ENCODE data around the gene KDM4C. TPM values are rescaled to one million over a fixed set of nuclear protein-coding genes. Genes with fewer than 3 reads are reported as not detected.

Gene KDM4C
- total and polyA plus RNA-seq, 2 of the 8 experiments (the other 6 are each of a cell fraction or from before 2014, with no cell fraction given), result 13.0 to 26.1 TPM

DNA sequence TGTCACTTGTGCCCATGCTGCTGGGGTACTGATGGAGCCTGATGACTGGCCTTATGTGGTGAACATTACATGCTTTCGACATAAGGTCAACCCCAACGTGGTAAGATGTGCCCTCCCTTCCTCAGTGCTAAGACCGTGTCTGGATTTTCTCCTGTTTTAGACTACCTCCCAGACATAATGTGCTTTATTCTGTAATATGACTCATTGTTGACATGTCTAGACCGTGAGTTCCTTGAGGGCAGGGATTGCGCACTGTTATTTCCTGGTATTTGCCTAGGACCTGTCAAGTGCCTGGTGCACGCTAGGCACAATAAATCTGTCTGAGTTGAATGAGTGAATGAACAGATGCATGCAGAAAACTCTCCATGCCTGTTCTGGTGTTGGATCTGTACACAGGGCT, 346.0 kb downstream of the KDM4C start:
- Histone ChIP-seq H3K79me2 (ENCODE audit: control insufficient read depth in 1 of 2, insufficient read depth in 2 of 2, low read length in 2 of 2) (no peaks in the 10 kb centered on the region), H3K23ac (ENCODE audit: insufficient read length) (no peak overlapping the region), H2BK5ac (ENCODE audit: low read depth, low read length) (0 out of 2 replicates have a peak overlapping the region, but pooled peaks have one; percentile 13), H2BK120ac (replicated peaks; ENCODE audit: low read depth, low read length) (no peak overlapping the region), H2BK15ac (ENCODE audit: low read length) (no peak overlapping the region), H2BK20ac (ENCODE audit: low read length) (no peak overlapping the region), H3K18ac (ENCODE audit: extremely low read depth, low read length) (no peak overlapping the region), H3K27me3 (replicated peaks in 1 of 4; ENCODE audit: control insufficient read depth in 3 of 4, extremely low read depth in 1 of 4, insufficient read depth in 3 of 4, low read length in 3 of 4) (no peaks in the 10 kb centered on the region), H2BK12ac (ENCODE audit: low read depth, low read length) (no peak overlapping the region), H3K9ac (replicated peaks in 1 of 4; ENCODE audit: extremely low read depth in 1 of 4, low read depth in 3 of 4, low read length in 3 of 4) (no peak overlapping the region), H4K20me1 (replicated peaks in 1 of 2; ENCODE audit: control insufficient read depth in 1 of 2, insufficient read depth in 2 of 2, low read length in 2 of 2) (no peaks in the 10 kb centered on the region), H3K4me1 (replicated peaks in 1 of 4; ENCODE audit: control insufficient read depth in 3 of 4, insufficient read depth in 4 of 4, low read length in 3 of 4) (peaks cover 0 to 8% (median 4%) of the 10 kb centered on the region in 4 experiments; a peak in 4 of 7 replicates), H3K4me3 (ENCODE audit: extremely low read depth in 1 of 4, insufficient read depth in 2 of 4, low read depth in 3 of 4, low read length in 4 of 4) (no peak overlapping the region), H2AFZ (ENCODE audit: low read length) (no peak overlapping the region), H2AK5ac (ENCODE audit: low read depth, low read length) (no peak overlapping the region), H3K56ac (replicated peaks; ENCODE audit: insufficient read length, low read depth, low read length) (no peak overlapping the region), H3K4ac (replicated peaks; ENCODE audit: insufficient read length, low read depth, low read length) (no peak overlapping the region), H3K36me3 (ENCODE audit: control insufficient read depth in 2 of 4, insufficient read depth in 4 of 4, low read length in 3 of 4) (no peaks in the 10 kb centered on the region; a peak in 1 of 8 replicates), H3K14ac (ENCODE audit: insufficient read length) (no peak overlapping the region), H4K5ac (ENCODE audit: insufficient read length, low read depth, low read length) (no peak overlapping the region), H4K91ac (replicated peaks; ENCODE audit: insufficient read length, low read length) (no peak overlapping the region), H3K79me1 (ENCODE audit: low read depth, low read length) (no peaks in the 10 kb centered on the region), H3K9me3 (ENCODE audit: insufficient read depth in 2 of 2, low read depth in 1 of 2, low read length in 1 of 2) (no peaks in the 10 kb centered on the region), H3K23me2 (ENCODE audit: low read depth, low read length) (no peaks in the 10 kb centered on the region), H3K27ac (ENCODE audit: low read depth, low read length) (no peak overlapping the region), H3K4me2 (ENCODE audit: insufficient read depth in 1 of 2, low read depth in 2 of 2, low read length in 2 of 2) (0 out of 4 replicates have a peak overlapping the region, but pooled peaks of 1 of the 2 experiments have one; percentile 15), H4K8ac (ENCODE audit: extremely low read depth, insufficient read depth, low read length) (no peak overlapping the region)
- 96% methylated on average over 6 of the region's 6 CpGs; no CpG with 5 or more reads in 1 of the 2 experiments for WGBS, 2 experiments (ENCODE audit: extremely low coverage in 1 of 2, insufficient coverage in 1 of 2, insufficient read length in 1 of 2, insufficient replicate concordance in 2 of 2, low coverage in 1 of 2, low lambda C conversion rate in 2 of 2, missing lambda C conversion rate in 1 of 2)
- TF ChIP-seq CTBP2 (IDR thresholded peaks at IDR 0.05; ENCODE audit: borderline replicate concordance, insufficient read depth, insufficient read length, low read length) (no peak), BCL11A (IDR thresholded peaks at IDR 0.05; ENCODE audit: low read depth in 2 of 2, low read length in 2 of 2) (no peak), BRCA1 (IDR thresholded peaks at IDR 0.05; ENCODE audit: low read depth, low read length) (no peak), PHF8 (conservative IDR thresholded peaks at IDR 0.05; ENCODE audit: low read depth, low read length) (no peak)
- FAIRE-seq (no peak), DNase-seq (ENCODE audit: low read depth in 1 of 2, low spot score in 2 of 2) (no peak)
- CTCF ChIA-PET (ENCODE audit: partially characterized antibody), result interaction anchor here (0.8 to 5.6 kb wide), 5 partner anchors 9 to 130 kb away, joined by 3 to 23 read pairs (median 4); no protein-coding TSS in a partner anchor
- POLR2A ChIA-PET (ENCODE audit: partially characterized antibody), result interaction anchor here (0.6 kb wide), 1 partner anchor 453 kb away, joined by 3 read pairs; no protein-coding TSS in a partner anchor

Data from H1 (cell line).